Neural cell (in vitro differentiated cells): ENCODE data around the gene ADGRL3. TPM values are rescaled to one million over a fixed set of nuclear protein-coding genes. Genes with fewer than 3 reads are reported as not detected.
"Not testable (repeated sequence)": the region's sequence is repeated elsewhere in the genome, so short reads cannot be mapped to it uniquely, and the experiment has no call there.

ENCODE experiments used
- H2AFZ ChIP-seq: fragments of 200-600, 300-800 bp; sonication (generic), shearing (Covaris generic); 2 replicates; pipeline ENCODE4 v1.6.0; 2014; ENCODE audit warnings: low read depth, mild to moderate bottlenecking, antibody characterized with exemption, low read length, moderate library complexity
- H3F3A ChIP-seq: fragments of 200-600 bp; shearing (Covaris generic); 2 replicates; pipeline ENCODE4 v1.6.1; 2016; ENCODE audit warnings: mild to moderate bottlenecking, moderate library complexity, mixed read lengths, antibody characterized with exemption, low read length; ENCODE audit not compliant: insufficient read depth, poor library complexity, severe bottlenecking
- H3K27ac ChIP-seq: fragments of 200-600, 300-800 bp; sonication (generic), shearing (Covaris generic); 2 replicates; pipeline ENCODE4 v1.5.1; 2014; ENCODE audit warnings: mild to moderate bottlenecking, low read length, moderate library complexity
- H3K27me3 ChIP-seq: fragments of 300-800, 200-600 bp; sonication (generic), shearing (Covaris generic); 2 replicates; pipeline ENCODE4 v1.6.0; 2014; ENCODE audit warnings: mild to moderate bottlenecking, low read depth, low read length, moderate library complexity; ENCODE audit not compliant: insufficient read depth
- H3K36me3 ChIP-seq: fragments of 300-800, 200-600 bp; sonication (generic), shearing (Covaris generic); 2 replicates; pipeline ENCODE4 v1.5.1; 2014; ENCODE audit warnings: mild to moderate bottlenecking, antibody characterized with exemption, low read length, moderate library complexity; ENCODE audit not compliant: insufficient read depth
- H3K4me2 ChIP-seq: fragments of 300-800, 200-600 bp; sonication (generic), shearing (Covaris generic); 2 replicates; pipeline ENCODE4 v1.6.0; 2014; ENCODE audit warnings: mild to moderate bottlenecking, low read length
- H3K4me3 ChIP-seq: fragments of 300-800, 200-600 bp; sonication (generic), shearing (Covaris generic); 2 replicates; pipeline ENCODE4 v1.5.1; 2014; ENCODE audit warnings: mild to moderate bottlenecking, low read length, moderate library complexity
- H3K79me2 ChIP-seq: fragments of 200-600 bp; shearing (Covaris generic); replicated peaks from 2 replicates; pipeline ENCODE4 v1.6.0; 2014; ENCODE audit warnings: mild to moderate bottlenecking, low read length, moderate library complexity; ENCODE audit not compliant: insufficient read depth
- H3K9ac ChIP-seq: fragments of 300-800, 200-600 bp; sonication (generic), shearing (Covaris generic); 2 replicates; pipeline ENCODE4 v1.6.1; 2016; ENCODE audit warnings: mild to moderate bottlenecking, low read length, mixed read lengths
- H3K9me2 ChIP-seq: fragments of 200-600 bp; shearing (Covaris generic); 2 replicates; pipeline ENCODE4 v1.6.1; 2016; ENCODE audit warnings: mild to moderate bottlenecking, low read length, mixed read lengths; ENCODE audit not compliant: insufficient read depth
- H3K9me3 ChIP-seq: fragments of 200-600, 300-800 bp; sonication (generic), shearing (Covaris generic); 2 replicates; pipeline ENCODE4 v1.6.1; 2016; ENCODE audit warnings: mild to moderate bottlenecking, mixed run types, low read length, moderate library complexity, mixed read lengths
- H4K20me1 ChIP-seq: fragments of 200-600 bp; shearing (Covaris generic); 2 replicates; pipeline ENCODE4 v1.6.1; 2016; ENCODE audit warnings: mild to moderate bottlenecking, mixed run types; ENCODE audit not compliant: insufficient read depth
- EP300 ChIP-seq: fragments of 450-650 bp; conservative IDR thresholded peaks from 2 replicates; pipeline ENCODE4 v1.6.1; 2014; ENCODE audit warnings: antibody characterized with exemption, mild to moderate bottlenecking, moderate library complexity; ENCODE audit not compliant: poor library complexity, severe bottlenecking
- EZH2 ChIP-seq: fragments of 200-600, 300-800 bp; shearing (Covaris generic), sonication (generic); IDR thresholded peaks from 2 replicates; pipeline ENCODE4 v1.6.1; 2014; ENCODE audit warnings: antibody characterized with exemption, low read length, borderline replicate concordance, mild to moderate bottlenecking; ENCODE audit not compliant: insufficient read depth, poor library complexity, severe bottlenecking
- MXI1 ChIP-seq: fragments of 450-650 bp; conservative IDR thresholded peaks from 2 replicates; pipeline ENCODE4 v1.6.1; 2014; ENCODE audit warnings: antibody characterized with exemption, mild to moderate bottlenecking; ENCODE audit not compliant: poor library complexity, severe bottlenecking
- POLR2AphosphoS5 ChIP-seq: IDR thresholded peaks from 2 replicates; pipeline ENCODE4 v1.6.1; 2012
- RAD21 ChIP-seq: fragments of 450-650 bp; conservative IDR thresholded peaks from 2 replicates; pipeline ENCODE4 v1.6.1; 2014; ENCODE audit warnings: antibody characterized with exemption, mild to moderate bottlenecking, moderate library complexity
- SMC3 ChIP-seq: fragments of 450-650 bp; conservative IDR thresholded peaks from 2 replicates; pipeline ENCODE4 v1.6.1; 2014; ENCODE audit warnings: antibody characterized with exemption, mild to moderate bottlenecking, moderate library complexity; ENCODE audit not compliant: poor library complexity
- TAF1 ChIP-seq: IDR thresholded peaks from 2 replicates; pipeline ENCODE4 v1.6.1; 2012; ENCODE audit warnings: low read depth
- polyA plus RNA-seq: library from polyadenylated mRNA; depleted of rRNA; stranded (reverse); fragments of >200 nt; gene quantifications from 2 replicates; pipeline ENCODE4 v1.2.3, GENCODE V29; 2014
- TF ChIP-seq, protein P1 (sequence below): IDR thresholded peaks from 2 replicates; pipeline ENCODE4 v1.6.1; 2012; ENCODE audit warnings: borderline replicate concordance
- TF ChIP-seq, protein P2 (sequence below): fragments of 450-650 bp; IDR thresholded peaks from 2 replicates; pipeline ENCODE4 v1.5.1; 2014; ENCODE audit warnings: antibody characterized with exemption, mild to moderate bottlenecking, moderate library complexity; ENCODE audit not compliant: poor library complexity, severe bottlenecking

The ADGRL3 gene
- polyA plus RNA-seq, 1 donor from 2014 or later = 99.4 TPM

DNA sequence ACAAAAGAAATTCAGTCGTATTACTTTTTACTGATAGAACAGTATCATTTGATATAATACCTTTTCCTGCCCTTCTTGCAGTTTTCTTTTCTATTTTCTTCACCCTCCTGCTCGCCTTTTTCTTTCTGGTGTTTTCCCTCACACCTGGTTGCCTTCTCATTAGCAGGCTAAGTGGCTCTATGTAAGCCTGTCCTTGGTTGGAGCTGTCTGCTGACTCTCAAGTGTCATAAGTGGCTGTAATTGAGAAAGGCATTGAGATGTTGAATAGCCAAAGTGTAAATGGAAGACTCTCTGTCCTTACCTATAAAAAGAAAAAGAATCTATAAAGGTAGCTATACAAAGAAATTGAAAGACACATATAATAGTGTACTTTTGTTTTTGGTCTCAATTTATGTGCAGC lies 180.7 kb downstream of the ADGRL3 start:
- Histone ChIP-seq H3F3A (no peaks in the 10 kb centered on the region), H3K27ac (no peak overlapping the region), H3K4me2 (no peak overlapping the region), H3K27me3 (no peaks in the 10 kb centered on the region), H3K9me2 (no peaks in the 10 kb centered on the region), H3K9ac (no peak overlapping the region), H3K79me2 (peaks cover 32% of the 10 kb centered on the region), H3K36me3 (peaks cover 6% of the 10 kb centered on the region), H2AFZ (no peak overlapping the region), H3K9me3 (peaks cover 5% of the 10 kb centered on the region), H3K4me3 (no peak overlapping the region), H4K20me1 (no peaks in the 10 kb centered on the region)
- peak; percentile 51 for TF ChIP-seq POLR2AphosphoS5
- TF ChIP-seq, protein P1, sequence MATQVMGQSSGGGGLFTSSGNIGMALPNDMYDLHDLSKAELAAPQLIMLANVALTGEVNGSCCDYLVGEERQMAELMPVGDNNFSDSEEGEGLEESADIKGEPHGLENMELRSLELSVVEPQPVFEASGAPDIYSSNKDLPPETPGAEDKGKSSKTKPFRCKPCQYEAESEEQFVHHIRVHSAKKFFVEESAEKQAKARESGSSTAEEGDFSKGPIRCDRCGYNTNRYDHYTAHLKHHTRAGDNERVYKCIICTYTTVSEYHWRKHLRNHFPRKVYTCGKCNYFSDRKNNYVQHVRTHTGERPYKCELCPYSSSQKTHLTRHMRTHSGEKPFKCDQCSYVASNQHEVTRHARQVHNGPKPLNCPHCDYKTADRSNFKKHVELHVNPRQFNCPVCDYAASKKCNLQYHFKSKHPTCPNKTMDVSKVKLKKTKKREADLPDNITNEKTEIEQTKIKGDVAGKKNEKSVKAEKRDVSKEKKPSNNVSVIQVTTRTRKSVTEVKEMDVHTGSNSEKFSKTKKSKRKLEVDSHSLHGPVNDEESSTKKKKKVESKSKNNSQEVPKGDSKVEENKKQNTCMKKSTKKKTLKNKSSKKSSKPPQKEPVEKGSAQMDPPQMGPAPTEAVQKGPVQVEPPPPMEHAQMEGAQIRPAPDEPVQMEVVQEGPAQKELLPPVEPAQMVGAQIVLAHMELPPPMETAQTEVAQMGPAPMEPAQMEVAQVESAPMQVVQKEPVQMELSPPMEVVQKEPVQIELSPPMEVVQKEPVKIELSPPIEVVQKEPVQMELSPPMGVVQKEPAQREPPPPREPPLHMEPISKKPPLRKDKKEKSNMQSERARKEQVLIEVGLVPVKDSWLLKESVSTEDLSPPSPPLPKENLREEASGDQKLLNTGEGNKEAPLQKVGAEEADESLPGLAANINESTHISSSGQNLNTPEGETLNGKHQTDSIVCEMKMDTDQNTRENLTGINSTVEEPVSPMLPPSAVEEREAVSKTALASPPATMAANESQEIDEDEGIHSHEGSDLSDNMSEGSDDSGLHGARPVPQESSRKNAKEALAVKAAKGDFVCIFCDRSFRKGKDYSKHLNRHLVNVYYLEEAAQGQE = no peak

DNA sequence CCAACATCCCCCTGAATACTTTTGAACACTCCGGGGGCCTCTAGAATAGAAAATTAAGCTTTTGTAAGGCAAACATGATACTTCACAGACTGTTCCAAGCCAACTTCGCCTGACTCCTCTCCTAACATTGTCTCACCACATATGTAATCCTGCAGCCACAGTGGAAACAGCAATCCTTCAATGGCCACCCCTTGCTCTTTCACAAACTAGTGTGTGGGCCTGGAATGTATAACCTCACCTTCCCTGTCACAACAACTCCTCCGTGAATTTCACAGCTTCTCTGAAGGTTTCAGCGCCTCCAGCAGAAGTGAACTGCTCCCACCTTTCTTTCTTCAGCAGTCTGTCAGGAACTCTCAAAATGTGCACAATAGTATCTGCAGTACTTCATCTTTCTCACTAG lies 185.1 kb downstream of the ADGRL3 start:
- H3K27ac ChIP-seq = no peak overlapping the region
- H3K9me3 ChIP-seq = no peaks in the 10 kb centered on the region
- no peaks in the 10 kb centered on the region for H3K9me2 ChIP-seq
- no peak overlapping the region for H3K4me2 ChIP-seq
- no peaks in the 10 kb centered on the region for H4K20me1 ChIP-seq
- H3K27me3 ChIP-seq = no peaks in the 10 kb centered on the region
- no peaks in the 10 kb centered on the region for H3K36me3 ChIP-seq
- H3K9ac ChIP-seq = no peak overlapping the region
- no peaks in the 10 kb centered on the region for H3F3A ChIP-seq
- no peak overlapping the region for H2AFZ ChIP-seq
- H3K4me3 ChIP-seq = no peak overlapping the region
- H3K79me2 ChIP-seq = no peaks in the 10 kb centered on the region
- TF ChIP-seq EP300 (no peak), MXI1 (no peak), SMC3 (no peak), EZH2 (no peak), RAD21 (no peak), TAF1 (no peak), POLR2AphosphoS5 (no peak)
- TF ChIP-seq, protein P2, sequence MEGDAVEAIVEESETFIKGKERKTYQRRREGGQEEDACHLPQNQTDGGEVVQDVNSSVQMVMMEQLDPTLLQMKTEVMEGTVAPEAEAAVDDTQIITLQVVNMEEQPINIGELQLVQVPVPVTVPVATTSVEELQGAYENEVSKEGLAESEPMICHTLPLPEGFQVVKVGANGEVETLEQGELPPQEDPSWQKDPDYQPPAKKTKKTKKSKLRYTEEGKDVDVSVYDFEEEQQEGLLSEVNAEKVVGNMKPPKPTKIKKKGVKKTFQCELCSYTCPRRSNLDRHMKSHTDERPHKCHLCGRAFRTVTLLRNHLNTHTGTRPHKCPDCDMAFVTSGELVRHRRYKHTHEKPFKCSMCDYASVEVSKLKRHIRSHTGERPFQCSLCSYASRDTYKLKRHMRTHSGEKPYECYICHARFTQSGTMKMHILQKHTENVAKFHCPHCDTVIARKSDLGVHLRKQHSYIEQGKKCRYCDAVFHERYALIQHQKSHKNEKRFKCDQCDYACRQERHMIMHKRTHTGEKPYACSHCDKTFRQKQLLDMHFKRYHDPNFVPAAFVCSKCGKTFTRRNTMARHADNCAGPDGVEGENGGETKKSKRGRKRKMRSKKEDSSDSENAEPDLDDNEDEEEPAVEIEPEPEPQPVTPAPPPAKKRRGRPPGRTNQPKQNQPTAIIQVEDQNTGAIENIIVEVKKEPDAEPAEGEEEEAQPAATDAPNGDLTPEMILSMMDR = no peak
- TF ChIP-seq, protein P1 = no peak

DNA sequence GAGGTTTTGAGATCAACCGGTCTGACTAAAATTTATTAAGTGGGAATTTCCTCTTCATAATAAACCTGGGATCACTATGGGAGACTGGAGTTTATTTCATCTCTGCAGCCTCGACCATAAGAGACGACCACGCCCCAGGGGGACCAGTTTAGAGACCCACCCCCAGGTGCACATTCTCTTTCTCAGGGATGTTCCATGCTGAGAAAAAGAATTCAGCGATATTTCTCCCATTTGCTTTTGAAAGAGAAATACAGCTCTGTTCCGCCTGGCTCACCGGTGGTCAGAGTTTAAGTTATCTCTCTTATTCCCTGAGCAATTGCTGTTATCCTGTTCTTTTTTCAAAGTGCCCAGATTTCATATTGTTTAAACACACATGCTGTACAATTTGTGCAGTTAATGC lies 187.2 kb downstream of the ADGRL3 start:
- H4K20me1 ChIP-seq, H3K4me2 ChIP-seq, H3K4me3 ChIP-seq, H2AFZ ChIP-seq, H3K9ac ChIP-seq, H3K9me3 ChIP-seq, H3K79me2 ChIP-seq, H3K27ac ChIP-seq, H3F3A ChIP-seq, H3K27me3 ChIP-seq, H3K36me3 ChIP-seq, H3K9me2 ChIP-seq: not testable (repeated sequence)
